Caco-2 (cell line): Measurements from ENCODE around the gene LCNL1. TPM values are rescaled to one million over a fixed set of nuclear protein-coding genes. Genes with fewer than 3 reads are reported as not detected.

Experiments
- BruUV-seq: library from RNA; stranded (reverse); fragments of 400-500 nt; replicated peaks from 2 replicates; lab custom pipeline; 2021; lab: Mats Ljungman, UMichigan
- CTCF ChIA-PET: fragments of 300-600 bp; sonication (Branson Sonifier 250); formaldehyde crosslinking; loops from one replicate; lab custom pipeline; 2022; ENCODE audit warnings: antibody characterized with exemption; lab: Charles Lee
- POLR2A ChIA-PET: fragments of 300-600 bp; sonication (Branson Sonifier 250); formaldehyde crosslinking; loops from one replicate; lab custom pipeline; 2022; ENCODE audit warnings: antibody characterized with exemption; lab: Charles Lee
- DNase-seq, 2 experiments: peaks; one replicate each; pipeline versions ENCODE4 v3.0.0 to v3.0.0-alpha.2; 2020 to 2022
- H3K27me3 ChIP-seq: replicated peaks from 2 replicates; pipeline ENCODE4 v1.6.0; 2011; ENCODE audit warnings: low read length; ENCODE audit not compliant: control insufficient read depth, insufficient read depth
- H3K36me3 ChIP-seq: 2 replicates; pipeline ENCODE4 v1.5.1; 2011; ENCODE audit warnings: low read length; ENCODE audit not compliant: control insufficient read depth, insufficient read depth
- H3K4me1 ChIP-seq: fragments of 250-450 bp; sonication (Bioruptor Pico); 2 replicates; pipeline ENCODE4 v1.5.1; 2020; ENCODE audit warnings: mild to moderate bottlenecking
- H3K4me3 ChIP-seq: 2 replicates; pipeline ENCODE4 v1.5.1; 2011; ENCODE audit warnings: low read depth, mild to moderate bottlenecking, control low read depth, low read length
- H3K9me3 ChIP-seq: fragments of 250-450 bp; sonication (Bioruptor Pico); 2 replicates; pipeline ENCODE4 v1.5.1; 2020; ENCODE audit warnings: mild to moderate bottlenecking, moderate library complexity
- H3K27ac Mint-ChIP-seq: one replicate; pipeline ENCODE4 v1.8.0; 2022; ENCODE audit warnings: mixed read lengths; ENCODE audit not compliant: unreplicated experiment
- H3K27me3 Mint-ChIP-seq: one replicate; pipeline ENCODE4 v1.8.0; 2022; ENCODE audit warnings: mixed read lengths; ENCODE audit not compliant: insufficient read depth, unreplicated experiment
- H3K36me3 Mint-ChIP-seq: one replicate; pipeline ENCODE4 v1.8.0; 2022; ENCODE audit warnings: mild to moderate bottlenecking, mixed read lengths; ENCODE audit not compliant: insufficient read depth, unreplicated experiment
- H3K4me1 Mint-ChIP-seq: one replicate; pipeline ENCODE4 v1.8.0; 2022; ENCODE audit warnings: low read depth, mixed read lengths; ENCODE audit not compliant: unreplicated experiment
- H3K4me3 Mint-ChIP-seq: one replicate; pipeline ENCODE4 v1.8.0; 2022; ENCODE audit warnings: mild to moderate bottlenecking, moderate library complexity, mixed read lengths; ENCODE audit not compliant: unreplicated experiment
- H3K9me3 Mint-ChIP-seq: one replicate; pipeline ENCODE4 v1.8.0; 2022; ENCODE audit warnings: mixed read lengths; ENCODE audit not compliant: unreplicated experiment
- intact Hi-C: fragments of 100-400 bp; cut with micrococcal nuclease; formaldehyde crosslinking; loops from one replicate; pipeline ENCODE4 v1.10.0; 2022; ENCODE audit not compliant: unreplicated experiment
- total RNA-seq: library from RNA; stranded (reverse); gene quantifications from 2 replicates; pipeline ENCODE4 v1.2.3, GENCODE V29; 2022
- TF ChIP-seq, protein P1 (sequence below), 2 experiments: fragments of 200-600 bp in 1 of 2; IDR thresholded peaks; 1 replicate in 1 of 2; 2 replicates in 1 of 2; pipeline versions ENCODE4 v1.5.1 to v1.8.0; 2011 to 2022; ENCODE audit warnings: antibody characterized with exemption in 1 of 2, control low read depth in 1 of 2, inconsistent platforms in 1 of 2, low read depth in 1 of 2, low read length in 1 of 2, mild to moderate bottlenecking in 1 of 2, moderate library complexity in 1 of 2; ENCODE audit not compliant: insufficient read depth in 1 of 2, severe bottlenecking in 1 of 2, unreplicated experiment in 1 of 2

The LCNL1 gene
- total RNA-seq, 1 experiment from 2014 or later: not detected

DNA sequence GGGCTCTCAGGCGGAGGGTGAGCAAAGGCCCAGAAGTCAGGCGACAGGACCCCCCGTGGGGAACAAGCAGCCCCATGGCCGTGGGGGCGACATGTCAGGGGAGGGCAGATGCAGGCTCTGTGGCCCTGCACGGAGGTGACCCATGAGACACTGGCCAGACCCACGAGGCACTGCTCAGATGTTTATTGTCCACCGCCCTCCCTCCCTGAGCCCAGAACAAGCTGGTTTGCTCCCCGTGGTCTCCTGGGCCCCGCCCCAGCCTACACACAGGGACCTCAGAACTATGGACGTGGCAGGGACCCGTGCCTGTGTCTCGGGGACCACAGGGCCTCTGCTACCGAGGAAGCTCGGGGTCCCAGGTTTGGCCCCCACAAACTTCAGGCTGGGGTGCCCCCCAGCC lies 47.2 kb downstream of the LCNL1 start:
- intact Hi-C loops: no loop called here
- POLR2A ChIA-PET: interaction anchor here (1.4 kb wide), 1 partner anchor 56 kb away, joined by 6 read pairs; the partner anchor contains the start of gene MAN1B1
- no peaks in the 10 kb centered on the region for H3K4me1 Mint-ChIP-seq
- peaks cover 15% of the 10 kb centered on the region for H3K4me1 ChIP-seq
- CTCF ChIA-PET: interaction anchor here (0.5 to 3.6 kb wide), 37 partner anchors 11 to 239 kb away, joined by 3 to 42 read pairs (median 4); partner anchors contain the start of genes AJM1, CLIC3, ENTPD2 and FBXW5
- H3K4me3 ChIP-seq: no peak overlapping the region
- DNase-seq: no peak
- no peak overlapping the region for H3K27ac Mint-ChIP-seq
- H3K36me3 ChIP-seq: no peaks in the 10 kb centered on the region
- peaks cover 12% of the 10 kb centered on the region for H3K36me3 Mint-ChIP-seq
- no TSS peak for BruUV-seq
- no peaks in the 10 kb centered on the region for H3K27me3 Mint-ChIP-seq
- TF ChIP-seq, protein P1, sequence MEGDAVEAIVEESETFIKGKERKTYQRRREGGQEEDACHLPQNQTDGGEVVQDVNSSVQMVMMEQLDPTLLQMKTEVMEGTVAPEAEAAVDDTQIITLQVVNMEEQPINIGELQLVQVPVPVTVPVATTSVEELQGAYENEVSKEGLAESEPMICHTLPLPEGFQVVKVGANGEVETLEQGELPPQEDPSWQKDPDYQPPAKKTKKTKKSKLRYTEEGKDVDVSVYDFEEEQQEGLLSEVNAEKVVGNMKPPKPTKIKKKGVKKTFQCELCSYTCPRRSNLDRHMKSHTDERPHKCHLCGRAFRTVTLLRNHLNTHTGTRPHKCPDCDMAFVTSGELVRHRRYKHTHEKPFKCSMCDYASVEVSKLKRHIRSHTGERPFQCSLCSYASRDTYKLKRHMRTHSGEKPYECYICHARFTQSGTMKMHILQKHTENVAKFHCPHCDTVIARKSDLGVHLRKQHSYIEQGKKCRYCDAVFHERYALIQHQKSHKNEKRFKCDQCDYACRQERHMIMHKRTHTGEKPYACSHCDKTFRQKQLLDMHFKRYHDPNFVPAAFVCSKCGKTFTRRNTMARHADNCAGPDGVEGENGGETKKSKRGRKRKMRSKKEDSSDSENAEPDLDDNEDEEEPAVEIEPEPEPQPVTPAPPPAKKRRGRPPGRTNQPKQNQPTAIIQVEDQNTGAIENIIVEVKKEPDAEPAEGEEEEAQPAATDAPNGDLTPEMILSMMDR (IDR thresholded peaks at IDR 0.05; ENCODE audit: insufficient read depth in 1 of 2, low read depth in 1 of 2, low read length in 1 of 2, severe bottlenecking in 1 of 2, unreplicated experiment in 1 of 2): no peak
- H3K27me3 ChIP-seq: no peaks in the 10 kb centered on the region
- H3K4me3 Mint-ChIP-seq: no peak overlapping the region
- no peaks in the 10 kb centered on the region for H3K9me3 Mint-ChIP-seq
- no peaks in the 10 kb centered on the region for H3K9me3 ChIP-seq

DNA sequence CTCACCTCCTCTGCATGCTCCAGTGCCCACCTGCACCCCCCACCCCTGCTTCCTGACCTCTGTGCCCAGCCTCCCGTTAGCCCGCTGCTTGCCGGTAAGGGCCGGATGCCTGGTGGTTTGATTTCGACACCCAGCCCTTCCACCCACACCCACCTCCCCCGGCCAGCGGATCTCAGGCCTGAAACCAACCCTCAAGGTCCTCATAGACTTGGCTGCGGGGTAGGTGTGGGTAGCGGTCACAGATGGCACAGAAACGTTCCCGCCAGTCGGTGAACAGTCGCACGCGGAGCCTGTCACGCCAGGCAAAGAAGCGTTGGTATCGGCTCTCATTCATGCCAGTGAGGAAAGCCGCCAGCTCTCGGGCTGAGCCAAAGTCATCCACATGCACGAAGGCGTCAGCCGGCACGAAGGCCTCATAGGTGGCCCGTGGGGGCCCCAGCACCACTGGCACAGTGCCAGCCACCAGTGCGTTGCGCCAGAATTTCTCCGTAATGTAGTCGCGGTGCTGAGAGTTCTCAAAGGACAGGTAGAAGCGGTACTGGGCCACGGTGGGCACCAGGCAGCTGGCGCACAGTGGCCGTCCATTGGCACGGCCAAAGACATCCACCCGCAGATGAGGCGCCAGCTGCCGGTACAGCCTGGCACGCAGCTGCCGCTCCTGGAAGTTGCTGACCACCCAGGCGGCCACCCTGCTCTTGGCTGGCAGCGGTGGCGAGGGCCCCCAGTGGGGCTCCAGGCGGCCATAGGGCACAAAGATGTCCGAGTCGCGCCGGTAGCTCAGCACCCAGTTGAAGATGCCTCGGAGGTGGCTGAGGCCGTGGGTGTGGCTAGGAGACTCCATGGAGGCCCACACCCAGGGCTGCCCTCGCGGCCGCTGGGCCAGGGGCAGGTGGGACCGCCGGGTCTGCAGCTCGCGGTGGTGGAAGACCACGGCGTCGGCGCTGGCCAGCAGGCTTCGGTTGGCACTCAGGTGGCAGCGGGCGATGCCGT lies 48.0 kb downstream of the LCNL1 start:
- Mint-ChIP-seq H3K36me3 (peaks cover 17% of the 10 kb centered on the region), H3K27me3 (no peaks in the 10 kb centered on the region), H3K9me3 (no peaks in the 10 kb centered on the region), H3K27ac (no peak overlapping the region), H3K4me3 (no peak overlapping the region), H3K4me1 (no peaks in the 10 kb centered on the region)
- ChIA-PET CTCF (interaction anchor here (0.6 to 3.6 kb wide), 7 partner anchors 12 to 295 kb away, joined by 3 to 42 read pairs (median 5); partner anchors contain the start of genes MAN1B1 and SAPCD2), POLR2A (no interaction called here)
- Histone ChIP-seq H3K4me3 (no peak overlapping the region), H3K36me3 (no peaks in the 10 kb centered on the region), H3K9me3 (no peaks in the 10 kb centered on the region), H3K27me3 (no peaks in the 10 kb centered on the region), H3K4me1 (peaks cover 20% of the 10 kb centered on the region)
- TF ChIP-seq, protein P1 (IDR thresholded peaks at IDR 0.05; ENCODE audit: insufficient read depth in 1 of 2, low read depth in 1 of 2, low read length in 1 of 2, severe bottlenecking in 1 of 2, unreplicated experiment in 1 of 2): no peak
- intact Hi-C loops: no loop called here
- no peak for DNase-seq
- no TSS peak for BruUV-seq

DNA sequence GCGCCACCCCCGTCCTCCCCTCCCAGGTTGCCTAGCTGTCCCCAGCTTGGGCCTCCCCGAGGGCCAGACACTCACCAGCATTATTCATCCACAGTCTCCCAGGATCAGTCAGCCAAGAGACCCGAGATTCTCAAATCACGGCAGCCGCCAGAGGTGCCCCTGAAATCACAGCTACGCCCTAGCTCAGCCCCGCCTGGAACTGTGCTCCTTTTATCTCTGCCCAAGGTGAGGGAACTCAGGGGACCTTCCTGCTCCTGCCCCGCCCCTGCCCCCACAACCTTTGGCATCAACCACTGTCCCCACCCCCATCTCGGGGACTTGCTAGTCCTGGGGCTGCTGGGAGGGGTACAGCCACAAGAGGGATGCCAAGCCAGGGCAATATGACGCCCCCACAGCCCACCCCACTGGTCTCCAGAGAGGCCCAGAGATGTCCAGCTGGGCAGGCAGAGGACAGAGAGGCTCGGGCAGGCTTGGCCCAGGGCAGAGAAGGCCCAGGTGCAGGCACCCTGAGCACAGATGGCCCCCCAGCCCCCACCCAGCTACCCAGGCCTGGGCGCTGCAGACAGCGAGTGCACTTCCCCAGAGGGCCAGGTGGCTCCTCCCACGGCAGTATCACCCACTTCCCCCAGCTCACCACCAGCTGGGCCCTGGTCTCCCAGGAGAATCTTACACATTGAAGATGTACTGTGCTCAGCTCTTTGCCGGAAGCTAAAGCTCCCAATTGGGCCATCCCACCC lies 49.3 kb downstream of the LCNL1 start, which contains the start of gene FUT7:
FUT7 (minus strand) TSS at position 185 of the 737 bp plus-strand sequence; CDS start at position 88, 97 bp downstream.
- no peak for DNase-seq
- Histone ChIP-seq H3K4me3 (no peak within 1 kb of the TSS), H3K4me1 (peaks cover 20% of the 10 kb centered on the region), H3K36me3 (no peaks in the 10 kb centered on the region), H3K9me3 (no peaks in the 10 kb centered on the region), H3K27me3 (no peaks in the 10 kb centered on the region)
- no peaks in the 10 kb centered on the region for H3K4me1 Mint-ChIP-seq
- H3K9me3 Mint-ChIP-seq: no peaks in the 10 kb centered on the region
- H3K27me3 Mint-ChIP-seq: no peaks in the 10 kb centered on the region
- no TSS peak for BruUV-seq
- intact Hi-C loops: no loop called here
- CTCF ChIA-PET: interaction anchor here (0.6 to 0.7 kb wide), 2 partner anchors 10 to 22 kb away, joined by 4 to 7 read pairs; no protein-coding TSS in a partner anchor
- POLR2A ChIA-PET: interaction anchor here (0.9 kb wide), 1 partner anchor 255 kb away, joined by 6 read pairs; no protein-coding TSS in a partner anchor
- no peak within 1 kb of the TSS for H3K27ac Mint-ChIP-seq
- peaks cover 17% of the 10 kb centered on the region for H3K36me3 Mint-ChIP-seq
- H3K4me3 Mint-ChIP-seq: no peak within 1 kb of the TSS
- TF ChIP-seq, protein P1 (IDR thresholded peaks at IDR 0.05; ENCODE audit: insufficient read depth in 1 of 2, low read depth in 1 of 2, low read length in 1 of 2, severe bottlenecking in 1 of 2, unreplicated experiment in 1 of 2): no peak
